ENCODE results near the gene PID1. TPM values are rescaled to one million over a fixed set of nuclear protein-coding genes. Genes with fewer than 3 reads are reported as not detected.

The PID1 gene
- total and polyA plus RNA-seq, 11 donors, result 2.1 to 17.7 (median 7.1) TPM

GRCh38 chr2:229095472-229095871 is 175.6 kb downstream of the PID1 start:
- Histone ChIP-seq H3K4me3 (no peak overlapping the region), H3K4me1 (peaks cover 0 to 10% (median 0%) of the 10 kb centered on the region in 12 donors), H3K9me3 (no peaks in the 10 kb centered on the region), H3K36me3 (no peaks in the 10 kb centered on the region), H3K27ac (no peak overlapping the region), H3K27me3 (no peaks in the 10 kb centered on the region)
- DNase-seq (no peak), ATAC-seq (no peak)
- intact Hi-C loops (cut with DNase I), result no loop called here
- TF ChIP-seq CTCF (IDR thresholded peaks at IDR 0.05) (no peak), POLR2A (IDR thresholded peaks at IDR 0.05) (no peak)
- 92 to 100% (median 95%) methylated on average over 1 of the region's 1 CpG for WGBS, 4 donors

GRCh38 chr2:229090225-229090624 is 180.9 kb downstream of the PID1 start:
- ATAC-seq (peak in 1 of 4 donors; percentile 29), DNase-seq (no peak)
- Histone ChIP-seq H3K27me3 (no peaks in the 10 kb centered on the region), H3K27ac (no peak overlapping the region), H3K4me1 (peaks cover 0 to 34% (median 16%) of the 10 kb centered on the region in 12 donors), H3K9me3 (no peaks in the 10 kb centered on the region), H3K36me3 (no peaks in the 10 kb centered on the region), H3K4me3 (no peak overlapping the region)
- TF ChIP-seq POLR2A (IDR thresholded peaks at IDR 0.05) (no peak), CTCF (IDR thresholded peaks at IDR 0.05) (no peak)
- intact Hi-C loops (cut with DNase I), result no loop called here
- WGBS, 4 donors, result 74 to 84% (median 81%) methylated on average over 2 of the region's 2 CpGs

GRCh38 chr2:229089776-229090175 is 181.3 kb downstream of the PID1 start:
- H3K27me3 ChIP-seq, result no peaks in the 10 kb centered on the region
- H3K4me1 ChIP-seq, result peaks cover 0 to 34% (median 16%) of the 10 kb centered on the region in 12 donors
- WGBS, 4 donors, result 68 to 72% (median 70%) methylated on average over 3 of the region's 3 CpGs
- DNase-seq (no peak), ATAC-seq (no peak)
- H3K4me3 ChIP-seq, result no peak overlapping the region
- H3K36me3 ChIP-seq, result no peaks in the 10 kb centered on the region
- intact Hi-C loops (cut with DNase I), result no loop called here
- H3K27ac ChIP-seq, result no peak overlapping the region
- TF ChIP-seq POLR2A (IDR thresholded peaks at IDR 0.05) (no peak), CTCF (IDR thresholded peaks at IDR 0.05) (no peak)
- H3K9me3 ChIP-seq, result no peaks in the 10 kb centered on the region

- no peaks in the 10 kb centered on the region for H3K27me3 ChIP-seq
- intact Hi-C loops (cut with DNase I), result no loop called here
- H3K36me3 ChIP-seq, result no peaks in the 10 kb centered on the region
- H3K4me1 ChIP-seq, result peaks cover 0 to 39% (median 17%) of the 10 kb centered on the region in 12 donors
- H3K4me3 ChIP-seq, result no peak overlapping the region
- ATAC-seq (no peak), DNase-seq (no peak)
- TF ChIP-seq CTCF (IDR thresholded peaks at IDR 0.05) (no peak), POLR2A (IDR thresholded peaks at IDR 0.05) (no peak)
- no peaks in the 10 kb centered on the region for H3K9me3 ChIP-seq
- peak overlapping the region in 3 of 12 donors; percentile 21 to 32 (median 32) for H3K27ac ChIP-seq
- 69 to 79% (median 71%) methylated on average over 7 of the region's 7 CpGs for WGBS, 4 donors
Observed at GRCh38 chr2:229088966-229089700, 182.0 kb downstream of the PID1 start.
